HG03439 (cell line): ENCODE measurements around the gene IGFBP5.

Experiments
- ATAC-seq: cut with Tn5 transposase; IDR thresholded peaks from one replicate; pipeline ENCODE4 v1.9.1; 2021; ENCODE audit warnings: mild to moderate bottlenecking, moderate library complexity; ENCODE audit not compliant: unreplicated experiment

The IGFBP5 gene

DNA sequence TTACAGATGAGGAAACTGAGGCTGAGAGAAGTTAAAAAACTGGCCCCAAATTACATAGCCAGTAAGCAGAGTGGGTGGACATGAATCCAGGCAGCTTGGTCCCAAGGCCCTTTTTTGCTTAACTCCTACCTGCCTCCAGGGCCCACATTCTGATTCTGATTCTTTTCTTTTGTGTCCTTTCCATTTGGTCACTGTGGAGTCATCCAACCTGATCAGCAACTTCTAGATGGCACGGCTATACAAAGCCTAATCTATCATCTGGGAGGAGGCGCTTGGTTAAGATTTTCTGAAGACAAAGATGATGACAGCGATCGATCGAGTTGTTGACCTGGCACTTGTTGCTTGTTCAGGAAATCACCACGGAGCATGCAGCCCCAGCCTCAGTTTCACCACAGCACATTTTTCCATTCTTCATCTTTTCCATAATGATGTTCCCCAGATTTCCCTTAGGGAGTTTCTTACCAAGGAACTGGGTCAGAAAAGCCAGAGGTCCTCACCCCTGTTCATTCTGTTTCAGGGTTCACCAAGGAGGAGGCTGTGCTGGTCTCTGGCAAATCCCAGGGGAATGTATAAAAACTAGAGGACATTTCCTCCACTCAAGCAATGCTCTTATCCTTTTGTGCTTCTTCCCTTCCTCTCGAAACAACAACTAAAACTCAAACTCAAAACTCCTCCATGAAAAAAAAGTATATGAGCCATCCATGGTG, 69.0 kb downstream of the IGFBP5 start:
- no peak for ATAC-seq

DNA sequence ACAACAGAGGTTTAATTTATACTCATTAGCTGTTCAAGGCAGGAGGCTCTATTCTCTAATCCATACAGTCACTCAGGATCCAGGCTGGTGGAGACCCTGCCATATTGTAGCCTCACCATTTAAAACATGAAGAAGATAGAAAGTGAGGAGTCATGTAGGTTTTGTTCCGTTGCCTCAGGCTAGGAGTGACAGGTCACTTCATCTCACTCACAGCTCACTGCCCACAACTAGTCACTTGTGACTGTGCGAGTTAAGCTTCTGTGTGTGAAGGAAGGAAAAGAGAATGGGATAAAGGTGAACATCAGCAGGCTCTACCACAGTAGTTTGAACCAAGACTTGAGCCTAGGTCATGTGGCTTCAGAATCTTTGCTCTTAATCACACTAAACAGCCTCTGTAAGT, 71.1 kb downstream of the IGFBP5 start:
- ATAC-seq: no peak

DNA sequence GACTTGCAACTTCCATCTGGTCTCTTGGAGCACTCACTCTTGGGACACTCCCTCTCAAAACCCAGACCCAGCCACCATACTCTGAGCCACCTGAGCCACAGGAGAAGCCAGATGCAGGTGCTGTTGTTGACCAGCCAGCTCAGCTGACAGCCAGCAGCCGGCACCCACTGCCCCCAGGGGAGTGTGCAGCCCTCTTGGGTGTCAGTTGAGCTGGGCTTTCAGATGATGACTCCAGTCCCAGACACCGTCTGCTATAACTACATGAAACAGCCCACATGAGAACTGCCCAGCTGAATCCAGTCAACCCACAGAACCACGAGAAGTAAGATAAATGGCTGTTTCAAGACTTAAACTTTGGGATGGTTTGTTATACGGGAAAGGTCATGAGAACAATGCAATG, 72.8 kb downstream of the IGFBP5 start:
- no peak for ATAC-seq
